ENCODE data around the gene SPECC1.
A peak's percentile ranks its signal among the peaks of the same experiment; 100 is the strongest.
"Not testable (repeated sequence)": the region's sequence is repeated elsewhere in the genome, so short reads cannot be mapped to it uniquely, and the experiment has no call there.

SPECC1 gene

DNA sequence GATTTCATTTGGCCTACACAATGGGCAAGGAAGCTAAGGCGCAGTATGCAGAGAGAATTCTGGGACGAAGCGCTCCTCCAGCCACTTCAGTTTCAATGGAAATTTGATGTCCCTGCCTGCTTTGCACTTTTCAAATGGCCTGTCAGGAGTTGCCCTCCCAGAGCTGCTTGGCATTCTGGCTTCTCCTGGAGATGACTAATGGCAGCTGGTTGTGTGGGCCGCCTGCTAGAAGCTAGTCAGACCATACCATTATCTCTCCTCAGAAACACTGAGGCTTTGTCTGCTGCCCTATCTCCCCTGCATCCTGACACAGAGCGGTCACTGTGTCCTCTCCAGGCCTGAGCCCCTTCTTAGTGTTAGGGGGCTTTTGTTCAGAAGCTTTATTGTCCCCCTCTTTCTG lies 180.1 kb downstream of the SPECC1 start:
- Histone ChIP-seq H3K4me3 (ENCODE audit: low read length) (no peak overlapping the region), H3K9ac (ENCODE audit: low read depth, low read length) (peak overlapping the region; percentile 52; the same call in 1 of the 2 replicates), H3K27ac (ENCODE audit: low read depth, low read length) (peak overlapping the region; percentile 88), H3K4me1 (ENCODE audit: insufficient read depth, low read length) (peaks cover 34% of the 10 kb centered on the region), H3K27me3 (ENCODE audit: insufficient read depth, low read length) (no peaks in the 10 kb centered on the region), H3K9me3 (ENCODE audit: insufficient read depth, low read depth, low read length) (no peaks in the 10 kb centered on the region), H3K36me3 (ENCODE audit: insufficient read depth, low read length) (0 out of 2 replicates have a peak, but pooled peaks cover 2% of the 10 kb centered on the region)
- 48% methylated on average over 5 of the region's 5 CpGs for WGBS

DNA sequence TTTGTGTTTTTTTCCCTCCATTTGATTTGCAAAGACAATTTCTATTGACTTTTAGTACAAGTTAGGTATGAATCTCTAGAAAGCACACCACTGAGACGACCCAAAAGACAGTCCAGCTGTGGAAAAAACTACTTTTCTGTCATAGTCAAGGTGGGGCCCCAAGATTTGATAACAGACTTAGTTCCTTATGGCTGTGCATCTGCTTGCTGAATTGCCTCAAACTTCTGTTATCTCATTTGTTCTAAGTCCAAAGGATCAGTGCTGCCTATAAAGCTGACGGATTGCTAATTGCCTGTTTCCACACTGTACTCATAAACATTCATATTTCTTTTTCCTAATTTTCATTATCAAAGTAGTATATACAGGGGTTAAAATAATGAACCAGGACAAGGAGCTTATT lies 180.8 kb downstream of the SPECC1 start:
- peaks cover 5% of the 10 kb centered on the region for H3K9me3 ChIP-seq (ENCODE audit: insufficient read depth, low read depth, low read length)
- H3K27ac ChIP-seq (ENCODE audit: low read depth, low read length) = peak overlapping the region; percentile 88
- H3K4me3 ChIP-seq (ENCODE audit: low read length) = no peak overlapping the region
- H3K36me3 ChIP-seq (ENCODE audit: insufficient read depth, low read length) = 0 out of 2 replicates have a peak, but pooled peaks cover 2% of the 10 kb centered on the region
- peak overlapping the region; percentile 52; the same call in 1 of the 2 replicates for H3K9ac ChIP-seq (ENCODE audit: low read depth, low read length)
- WGBS = 40% methylated on average over 2 of the region's 2 CpGs
- H3K4me1 ChIP-seq (ENCODE audit: insufficient read depth, low read length) = peaks cover 32% of the 10 kb centered on the region
- H3K27me3 ChIP-seq (ENCODE audit: insufficient read depth, low read length) = no peaks in the 10 kb centered on the region

DNA sequence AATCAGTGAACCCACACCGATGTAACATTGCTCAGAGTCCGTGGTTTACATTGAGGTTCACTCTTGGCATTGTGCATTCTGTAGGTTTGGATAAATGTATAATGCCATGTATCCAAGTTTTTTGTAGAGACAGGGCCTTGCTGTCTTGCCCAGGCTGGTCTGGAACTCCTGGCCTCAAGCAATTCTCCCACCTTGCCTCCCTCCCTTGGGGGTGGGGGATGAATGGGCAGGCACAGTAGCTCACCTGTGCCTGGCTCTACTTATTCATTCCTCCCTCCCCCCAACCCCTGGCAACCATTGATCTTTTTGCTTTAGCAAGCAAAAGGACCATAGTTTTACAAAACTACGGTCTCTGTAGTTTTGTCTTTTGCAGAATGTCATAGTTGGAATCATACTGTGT lies 181.4 kb downstream of the SPECC1 start:
- WGBS = 81% methylated on average over 3 of the region's 3 CpGs
- Histone ChIP-seq H3K9ac (ENCODE audit: low read depth, low read length) (0 out of 2 replicates have a peak overlapping the region, but pooled peaks have one; percentile 52), H3K36me3 (ENCODE audit: insufficient read depth, low read length) (0 out of 2 replicates have a peak, but pooled peaks cover 2% of the 10 kb centered on the region), H3K9me3 (ENCODE audit: insufficient read depth, low read depth, low read length) (peaks cover 11% of the 10 kb centered on the region), H3K27me3 (ENCODE audit: insufficient read depth, low read length) (no peaks in the 10 kb centered on the region), H3K4me3 (ENCODE audit: low read length) (no peak overlapping the region), H3K27ac (ENCODE audit: low read depth, low read length) (peak overlapping the region; percentile 88; the same call in 1 of the 2 replicates), H3K4me1 (ENCODE audit: insufficient read depth, low read length) (peaks cover 32% of the 10 kb centered on the region)

DNA sequence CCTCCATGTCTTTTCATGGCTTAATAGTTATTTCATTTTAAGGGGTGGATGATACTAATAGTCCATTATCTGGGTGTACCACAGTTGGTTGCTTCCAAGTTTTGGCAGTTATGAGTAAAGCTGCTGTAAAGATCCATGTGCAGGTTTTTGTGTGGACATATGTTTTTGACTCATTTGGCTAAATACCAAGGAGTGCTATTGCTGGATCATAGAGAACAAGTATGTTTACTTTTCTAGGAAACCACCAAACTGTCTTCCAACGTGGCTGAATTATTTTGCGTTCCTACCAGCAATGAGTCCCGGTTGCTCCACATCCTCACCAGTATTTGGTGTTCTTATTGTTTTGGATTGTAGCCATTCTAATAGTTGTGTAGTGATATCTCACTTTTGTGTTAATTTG lies 181.9 kb downstream of the SPECC1 start:
- Histone ChIP-seq H3K4me1 (ENCODE audit: insufficient read depth, low read length) (peaks cover 32% of the 10 kb centered on the region), H3K9ac (ENCODE audit: low read depth, low read length) (no peak overlapping the region), H3K27ac (ENCODE audit: low read depth, low read length) (no peak overlapping the region), H3K27me3 (ENCODE audit: insufficient read depth, low read length) (no peaks in the 10 kb centered on the region), H3K4me3 (ENCODE audit: low read length) (no peak overlapping the region), H3K36me3 (ENCODE audit: insufficient read depth, low read length) (0 out of 2 replicates have a peak, but pooled peaks cover 2% of the 10 kb centered on the region), H3K9me3 (ENCODE audit: insufficient read depth, low read depth, low read length) (peaks cover 16% of the 10 kb centered on the region)
- WGBS = 93% methylated on average over 3 of the region's 3 CpGs

DNA sequence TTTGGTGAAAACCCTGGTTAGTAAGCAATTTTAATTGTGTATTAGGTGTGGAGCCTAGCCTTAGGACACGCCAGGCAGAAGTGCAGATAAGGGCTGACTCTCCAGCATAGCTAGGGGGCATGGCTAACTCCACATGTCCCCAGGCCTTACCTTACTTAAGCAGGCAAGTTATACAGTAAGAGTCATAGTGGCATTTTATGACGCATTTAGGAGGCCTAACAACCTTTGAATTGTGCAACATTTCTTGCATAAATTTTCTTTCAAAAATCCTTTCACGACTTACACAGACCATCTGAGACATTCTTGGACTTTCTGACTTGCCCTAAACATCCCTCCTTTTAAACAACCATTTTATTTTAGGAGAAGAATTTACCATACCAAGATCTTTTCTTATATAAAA lies 187.1 kb downstream of the SPECC1 start:
- H3K36me3 ChIP-seq (ENCODE audit: insufficient read depth, low read length); H3K27ac ChIP-seq (ENCODE audit: low read depth, low read length); H3K4me3 ChIP-seq (ENCODE audit: low read length); H3K9ac ChIP-seq (ENCODE audit: low read depth, low read length); H3K27me3 ChIP-seq (ENCODE audit: insufficient read depth, low read length): not testable (repeated sequence)
- Histone ChIP-seq H3K4me1 (ENCODE audit: insufficient read depth, low read length) (peaks cover 12% of the 10 kb centered on the region), H3K9me3 (ENCODE audit: insufficient read depth, low read depth, low read length) (peaks cover 36% of the 10 kb centered on the region)
- WGBS = 96% methylated on average over 3 of the region's 3 CpGs

DNA sequence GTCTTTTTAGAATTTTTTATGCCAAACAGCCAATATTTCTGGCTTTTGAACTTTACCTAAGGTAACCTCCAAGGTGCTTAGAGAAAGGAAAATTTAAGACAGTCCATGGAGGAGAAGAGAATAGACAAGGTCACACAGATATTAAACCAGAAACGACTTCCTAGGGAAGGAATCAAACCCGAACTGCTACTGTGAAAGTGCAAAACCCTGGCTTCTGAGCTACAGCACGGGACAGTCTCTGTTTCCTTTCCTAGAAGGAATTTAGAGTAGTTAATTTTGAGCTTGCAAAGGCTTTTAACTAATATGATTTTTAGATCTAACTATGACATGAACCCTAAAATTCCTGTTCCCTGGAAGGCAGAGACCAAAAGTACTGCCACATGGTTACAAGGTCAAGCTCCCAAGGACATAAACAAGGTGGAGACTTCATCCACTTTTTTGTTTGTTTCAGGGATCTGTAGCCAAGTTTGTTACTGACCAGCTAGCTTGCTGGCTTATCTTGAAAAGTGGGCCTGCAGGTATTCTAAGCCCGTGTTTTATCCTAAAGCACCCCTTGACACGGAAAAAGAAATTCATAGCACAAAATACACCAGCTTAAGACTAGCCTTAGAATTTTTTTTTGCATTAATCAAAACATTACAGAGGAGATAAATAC lies 188.2 kb downstream of the SPECC1 start:
- Histone ChIP-seq H3K9ac (ENCODE audit: low read depth, low read length) (no peak overlapping the region), H3K27ac (ENCODE audit: low read depth, low read length) (no peak overlapping the region), H3K4me3 (ENCODE audit: low read length) (no peak overlapping the region), H3K4me1 (ENCODE audit: insufficient read depth, low read length) (peaks cover 22% of the 10 kb centered on the region), H3K9me3 (ENCODE audit: insufficient read depth, low read depth, low read length) (peaks cover 36% of the 10 kb centered on the region), H3K36me3 (ENCODE audit: insufficient read depth, low read length) (0 out of 2 replicates have a peak, but pooled peaks cover 2% of the 10 kb centered on the region), H3K27me3 (ENCODE audit: insufficient read depth, low read length) (no peaks in the 10 kb centered on the region)
- WGBS = 95% methylated on average over 5 of the region's 5 CpGs

DNA sequence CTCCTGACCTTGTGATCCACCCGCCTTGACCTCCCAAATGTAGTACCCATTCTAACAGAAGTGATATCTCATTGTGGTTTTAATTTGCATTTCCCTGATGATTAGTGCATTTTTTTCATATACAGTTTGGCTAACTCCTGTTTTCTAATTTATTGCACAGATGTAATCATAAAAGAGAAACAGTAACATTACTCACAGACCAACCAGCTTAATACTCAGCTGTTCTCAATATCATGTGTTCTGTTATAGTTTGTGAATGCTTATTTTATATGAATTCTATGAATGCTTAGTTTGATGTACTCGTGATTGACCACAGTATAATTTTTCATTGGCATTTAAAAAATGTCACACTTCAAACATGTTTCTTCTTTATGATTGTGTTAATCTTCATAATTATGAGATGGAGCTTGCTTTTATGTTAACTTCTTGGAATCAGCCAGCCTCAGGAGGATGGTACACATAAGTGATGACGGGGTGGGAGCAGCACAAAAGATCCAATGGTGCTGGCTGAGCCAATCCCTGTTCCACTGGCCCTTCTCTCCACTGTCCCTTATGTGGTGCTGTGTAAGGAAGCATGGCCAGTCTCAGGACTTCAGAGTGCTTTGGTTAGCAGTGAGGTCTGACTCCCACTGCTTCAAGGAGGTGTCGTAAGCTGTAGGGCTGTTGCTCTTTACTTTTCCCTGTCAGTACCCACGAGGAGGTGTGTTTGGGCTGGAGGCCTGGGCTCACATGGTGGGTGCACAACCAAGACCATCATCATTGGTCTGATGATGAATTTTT lies 191.0 kb downstream of the SPECC1 start:
- Histone ChIP-seq H3K4me1 (ENCODE audit: insufficient read depth, low read length) (peaks cover 39% of the 10 kb centered on the region), H3K4me3 (ENCODE audit: low read length) (no peak overlapping the region), H3K36me3 (ENCODE audit: insufficient read depth, low read length) (peaks cover 10% of the 10 kb centered on the region), H3K9ac (ENCODE audit: low read depth, low read length) (no peak overlapping the region), H3K27me3 (ENCODE audit: insufficient read depth, low read length) (no peaks in the 10 kb centered on the region), H3K27ac (ENCODE audit: low read depth, low read length) (peak overlapping the region; percentile 39; the same call in 1 of the 2 replicates), H3K9me3 (ENCODE audit: insufficient read depth, low read depth, low read length) (peaks cover 29% of the 10 kb centered on the region)
- 82% methylated on average over 4 of the region's 5 CpGs for WGBS

DNA sequence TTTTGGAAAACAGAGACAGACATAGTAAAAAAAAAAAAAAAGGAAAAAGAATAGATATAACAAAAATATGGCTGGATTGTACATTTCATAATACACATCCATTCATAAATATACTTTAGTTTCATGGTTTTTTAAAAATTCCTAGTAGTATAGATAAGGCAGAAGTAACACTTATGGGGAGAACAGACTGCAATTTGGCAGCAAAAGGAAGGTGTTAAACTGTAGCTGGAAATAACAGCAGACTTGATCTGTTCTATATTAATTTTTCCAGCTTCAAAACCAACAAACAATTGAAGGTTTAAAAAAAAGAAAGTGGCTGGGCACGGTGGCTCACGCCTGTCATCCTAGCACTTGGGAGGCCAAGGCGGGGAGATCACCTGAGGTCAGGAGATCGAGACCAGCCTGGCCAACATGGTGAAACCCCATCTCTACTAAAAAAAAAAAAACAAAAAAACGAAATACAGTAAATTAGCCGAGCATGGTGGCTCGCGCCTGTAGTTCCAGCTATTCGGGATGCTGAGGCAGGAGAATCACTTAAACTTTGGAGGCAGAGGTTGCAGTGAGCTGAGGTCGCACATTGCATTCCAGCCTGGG lies 191.8 kb downstream of the SPECC1 start:
- H3K27me3 ChIP-seq (ENCODE audit: insufficient read depth, low read length) = no peaks in the 10 kb centered on the region
- peaks cover 11% of the 10 kb centered on the region for H3K36me3 ChIP-seq (ENCODE audit: insufficient read depth, low read length)
- WGBS = 85% methylated on average over 9 of the region's 10 CpGs
- peaks cover 21% of the 10 kb centered on the region for H3K9me3 ChIP-seq (ENCODE audit: insufficient read depth, low read depth, low read length)
- no peak overlapping the region for H3K4me3 ChIP-seq (ENCODE audit: low read length)
- H3K27ac ChIP-seq (ENCODE audit: low read depth, low read length) = no peak overlapping the region
- H3K9ac ChIP-seq (ENCODE audit: low read depth, low read length) = no peak overlapping the region
- peaks cover 45% of the 10 kb centered on the region for H3K4me1 ChIP-seq (ENCODE audit: insufficient read depth, low read length)

DNA sequence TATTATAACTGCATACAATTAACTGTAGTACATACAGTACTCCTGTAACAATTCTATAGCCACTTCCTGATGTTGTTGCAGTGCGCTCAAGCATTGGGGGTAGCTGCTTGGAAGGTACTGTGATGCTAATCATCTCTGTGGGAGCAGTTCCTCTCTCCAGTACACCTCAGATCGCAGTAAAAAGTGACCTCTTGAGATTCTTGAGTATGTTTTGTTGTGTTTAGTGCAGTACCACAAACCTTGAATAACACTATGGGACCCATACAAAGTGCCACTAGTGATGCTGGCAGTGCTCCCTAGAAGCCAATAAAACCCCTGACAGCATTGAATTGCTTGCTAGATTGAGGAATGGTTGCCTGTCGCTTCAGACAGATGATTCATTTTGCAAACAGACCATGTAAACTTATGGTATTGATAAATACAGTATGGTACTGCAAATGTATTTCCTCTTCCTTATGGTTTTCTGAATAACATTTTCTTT lies 193.0 kb downstream of the SPECC1 start:
- 22% methylated on average over 2 of the region's 3 CpGs for WGBS
- Histone ChIP-seq H3K27ac (ENCODE audit: low read depth, low read length) (peak overlapping the region; percentile 69), H3K4me3 (ENCODE audit: low read length) (no peak overlapping the region; the same call in 1 of the 2 replicates), H3K9ac (ENCODE audit: low read depth, low read length) (no peak overlapping the region), H3K4me1 (ENCODE audit: insufficient read depth, low read length) (peaks cover 57% of the 10 kb centered on the region), H3K27me3 (ENCODE audit: insufficient read depth, low read length) (no peaks in the 10 kb centered on the region), H3K36me3 (ENCODE audit: insufficient read depth, low read length) (peaks cover 11% of the 10 kb centered on the region), H3K9me3 (ENCODE audit: insufficient read depth, low read depth, low read length) (peaks cover 9% of the 10 kb centered on the region)

DNA sequence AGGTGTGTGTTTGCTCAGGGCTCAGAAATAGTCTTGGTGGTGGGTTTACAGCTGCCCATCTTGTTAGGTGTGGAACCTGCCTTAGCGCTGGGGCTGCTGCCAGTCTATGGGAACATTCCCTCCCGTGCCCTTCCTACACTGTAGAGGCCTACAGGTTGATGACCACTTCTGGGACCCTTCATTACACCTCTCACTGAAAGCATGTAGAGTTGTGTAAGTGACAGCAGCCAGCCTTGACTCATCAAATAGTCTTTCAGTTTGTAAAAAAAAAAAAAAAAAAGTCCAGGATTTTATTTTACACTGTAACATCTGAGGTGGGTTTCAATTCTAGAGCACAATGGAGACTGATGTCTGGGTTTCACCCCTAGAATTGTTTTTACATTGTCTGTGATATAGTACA lies 193.9 kb downstream of the SPECC1 start:
- H3K36me3 ChIP-seq (ENCODE audit: insufficient read depth, low read length) = peaks cover 13% of the 10 kb centered on the region
- H3K27ac ChIP-seq (ENCODE audit: low read depth, low read length) = peak overlapping the region; percentile 24; the same call in 1 of the 2 replicates
- 88% methylated on average over 2 of the region's 2 CpGs for WGBS
- no peak overlapping the region for H3K4me3 ChIP-seq (ENCODE audit: low read length)
- H3K9me3 ChIP-seq (ENCODE audit: insufficient read depth, low read depth, low read length) = peaks cover 3% of the 10 kb centered on the region; the same call in 1 of the 2 replicates
- peaks cover 57% of the 10 kb centered on the region for H3K4me1 ChIP-seq (ENCODE audit: insufficient read depth, low read length)
- no peak overlapping the region for H3K9ac ChIP-seq (ENCODE audit: low read depth, low read length)
- no peaks in the 10 kb centered on the region for H3K27me3 ChIP-seq (ENCODE audit: insufficient read depth, low read length)

All from HUES64 (cell line).